H1 (cell line): ENCODE data around the gene KIF5A. TPM values are rescaled to one million over a fixed set of nuclear protein-coding genes. Genes with fewer than 3 reads are reported as not detected.

Experiments used
- ATF2 ChIP-seq: IDR thresholded peaks from 2 replicates; pipeline ENCODE4 v1.6.1; 2012; ENCODE audit warnings: low read length, inconsistent platforms
- EZH2 ChIP-seq: fragments of 200-600 bp; sonication (generic); IDR thresholded peaks from 2 replicates; pipeline ENCODE4 v1.7.1; 2012; ENCODE audit warnings: low read depth, mild to moderate bottlenecking, moderate library complexity, low read length, inconsistent platforms; ENCODE audit not compliant: severe bottlenecking
- MAX ChIP-seq: IDR thresholded peaks from 2 replicates; pipeline ENCODE4 v1.6.1; 2012; ENCODE audit warnings: inconsistent platforms
- polyA plus RNA-seq, 7 experiments: library from polyadenylated mRNA; depleted of rRNA in 3 of 7; stranded (reverse) in 5 of 7; unstranded in 2 of 7; fragments of >200 nt in 5 of 7; fragments of 200-250 nt in 2 of 7; gene quantifications; 1 replicate in 5 of 7; 2 replicates in 1 of 7; 4 replicates in 1 of 7; pipeline versions ENCODE4 v1.2.1 to v1.2.3, GENCODE V29; 2011 to 2013; ENCODE audit warnings: missing spikeins in 2 of 7, mixed read lengths in 2 of 7
- total RNA-seq: library from RNA; stranded (reverse); fragmentation: NEBNext Ultra II Directional; extraction: Animal tissue kit (Norgen Biotek cat#: 25700); gene quantifications from 2 replicates; pipeline ENCODE4 v1.2.1, GENCODE V29; 2021

Gene KIF5A
- total and polyA plus RNA-seq, 2 of the 8 experiments (the other 6 are each of a cell fraction or from before 2014, with no cell fraction given), result 10.7 to 21.9 TPM

GRCh38 chr12:57627501-57628279 is 77.8 kb downstream of the KIF5A start (continued):
- TF ChIP-seq ATF2 (no peak), EZH2 (peak; percentile 96), MAX (peak; percentile 75)
